Neural crest cell (in vitro differentiated cells): ENCODE results near the gene EDEM1. TPM values are rescaled to one million over a fixed set of nuclear protein-coding genes. Genes with fewer than 3 reads are reported as not detected.

Source experiments
- DNase-seq: peaks from one replicate; pipeline ENCODE4 v3.0.0; 2021; ENCODE audit warnings: low read depth, mixed read lengths, low spot score
- H3K27ac Mint-ChIP-seq: one replicate; pipeline ENCODE4 v1.8.0; 2021; ENCODE audit warnings: mild to moderate bottlenecking, mixed read lengths; ENCODE audit not compliant: unreplicated experiment
- H3K27me3 Mint-ChIP-seq: 2 replicates; pipeline ENCODE4 v1.8.0; 2021; ENCODE audit warnings: low read depth, mild to moderate bottlenecking, mixed read lengths
- H3K36me3 Mint-ChIP-seq: 2 replicates; pipeline ENCODE4 v1.8.0; 2021; ENCODE audit warnings: low read depth, mild to moderate bottlenecking, mixed read lengths
- H3K4me1 Mint-ChIP-seq: 2 replicates; pipeline ENCODE4 v1.8.0; 2021; ENCODE audit warnings: mixed read lengths
- H3K4me3 Mint-ChIP-seq: one replicate; pipeline ENCODE4 v1.8.0; 2021; ENCODE audit warnings: mild to moderate bottlenecking, mixed read lengths
- H3K9me3 Mint-ChIP-seq: 2 replicates; pipeline ENCODE4 v1.8.0; 2021; ENCODE audit warnings: mixed read lengths
- total RNA-seq: library from RNA; stranded (reverse); gene quantifications from 2 replicates; pipeline ENCODE4 v1.2.1, GENCODE V29; 2021
- TF ChIP-seq, protein P1 (sequence below): fragments of 200-600 bp; sonication (generic); conservative IDR thresholded peaks from 2 replicates; pipeline ENCODE4 v1.5.0; 2021; ENCODE audit warnings: antibody characterized with exemption, mild to moderate bottlenecking

The EDEM1 gene
- total RNA-seq, 1 donor from 2014 or later = 21.2 TPM

DNA sequence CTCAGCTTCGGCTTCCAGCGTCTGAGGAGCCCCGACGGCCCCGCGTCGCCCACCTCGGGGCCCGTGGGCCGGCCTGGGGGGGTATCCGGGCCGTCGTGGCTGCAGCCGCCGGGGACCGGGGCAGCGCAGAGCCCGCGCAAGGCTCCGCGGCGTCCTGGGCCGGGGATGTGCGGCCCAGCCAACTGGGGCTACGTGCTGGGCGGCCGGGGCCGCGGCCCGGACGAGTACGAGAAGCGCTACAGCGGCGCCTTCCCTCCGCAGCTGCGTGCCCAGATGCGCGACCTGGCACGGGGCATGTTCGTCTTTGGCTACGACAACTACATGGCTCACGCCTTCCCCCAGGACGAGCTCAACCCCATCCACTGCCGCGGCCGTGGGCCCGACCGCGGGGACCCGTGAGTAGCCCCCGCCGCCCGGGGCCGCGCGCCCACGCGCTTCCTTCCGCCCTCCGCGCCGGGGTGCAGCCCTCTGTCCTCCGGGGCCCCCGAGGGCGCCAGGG lies 462 bp downstream of the EDEM1 start:
- H3K36me3 Mint-ChIP-seq = peaks cover 8% of the 10 kb centered on the region
- TF ChIP-seq, protein P1, sequence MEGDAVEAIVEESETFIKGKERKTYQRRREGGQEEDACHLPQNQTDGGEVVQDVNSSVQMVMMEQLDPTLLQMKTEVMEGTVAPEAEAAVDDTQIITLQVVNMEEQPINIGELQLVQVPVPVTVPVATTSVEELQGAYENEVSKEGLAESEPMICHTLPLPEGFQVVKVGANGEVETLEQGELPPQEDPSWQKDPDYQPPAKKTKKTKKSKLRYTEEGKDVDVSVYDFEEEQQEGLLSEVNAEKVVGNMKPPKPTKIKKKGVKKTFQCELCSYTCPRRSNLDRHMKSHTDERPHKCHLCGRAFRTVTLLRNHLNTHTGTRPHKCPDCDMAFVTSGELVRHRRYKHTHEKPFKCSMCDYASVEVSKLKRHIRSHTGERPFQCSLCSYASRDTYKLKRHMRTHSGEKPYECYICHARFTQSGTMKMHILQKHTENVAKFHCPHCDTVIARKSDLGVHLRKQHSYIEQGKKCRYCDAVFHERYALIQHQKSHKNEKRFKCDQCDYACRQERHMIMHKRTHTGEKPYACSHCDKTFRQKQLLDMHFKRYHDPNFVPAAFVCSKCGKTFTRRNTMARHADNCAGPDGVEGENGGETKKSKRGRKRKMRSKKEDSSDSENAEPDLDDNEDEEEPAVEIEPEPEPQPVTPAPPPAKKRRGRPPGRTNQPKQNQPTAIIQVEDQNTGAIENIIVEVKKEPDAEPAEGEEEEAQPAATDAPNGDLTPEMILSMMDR = no peak
- H3K4me1 Mint-ChIP-seq = peaks cover 44% of the 10 kb centered on the region
- H3K4me3 Mint-ChIP-seq = peak overlapping the region; percentile 100
- no peak overlapping the region for H3K27ac Mint-ChIP-seq
- no peaks in the 10 kb centered on the region for H3K9me3 Mint-ChIP-seq
- H3K27me3 Mint-ChIP-seq = no peaks in the 10 kb centered on the region
- peak; percentile 36 for DNase-seq

DNA sequence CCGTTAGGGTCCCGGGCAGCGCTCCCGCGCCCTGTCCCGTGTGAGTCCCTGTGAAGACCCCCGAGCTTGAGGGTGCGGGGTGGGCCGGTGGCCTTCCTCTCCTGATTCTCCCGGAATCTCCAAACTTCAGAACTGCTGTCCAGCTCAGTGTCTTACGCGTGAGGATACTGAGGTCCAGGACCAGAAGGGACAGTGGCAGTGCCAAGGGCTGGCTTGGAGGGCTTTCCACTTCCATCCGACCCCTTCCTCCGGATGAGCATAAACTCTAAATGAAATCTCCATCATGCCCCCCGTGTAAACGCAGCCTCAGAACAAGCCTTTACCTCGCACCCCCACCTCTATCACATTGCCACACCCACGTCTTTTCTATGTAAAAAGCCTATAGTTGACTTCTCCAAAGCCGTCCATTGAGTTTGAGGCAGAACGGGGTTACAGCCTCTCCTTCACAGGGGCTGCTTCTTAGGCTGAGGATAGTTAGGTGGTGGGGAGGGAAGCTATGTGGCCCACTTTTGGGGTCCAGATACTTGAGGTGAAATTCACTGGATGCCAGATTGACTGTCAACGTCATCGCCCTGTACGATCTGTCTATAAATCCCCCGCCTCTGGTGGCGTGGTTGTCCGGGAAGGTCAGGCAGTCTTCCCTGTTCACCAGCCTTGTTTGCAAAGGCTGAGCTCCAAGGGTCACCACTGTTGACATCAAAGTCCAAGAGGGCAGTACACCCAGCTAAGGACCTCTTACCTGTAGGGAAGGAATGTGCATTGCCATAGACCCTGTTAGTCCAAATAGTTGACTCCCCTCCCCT lies 1.1 kb downstream of the EDEM1 start:
- Mint-ChIP-seq H3K9me3 (no peaks in the 10 kb centered on the region), H3K4me1 (peaks cover 44% of the 10 kb centered on the region), H3K36me3 (peaks cover 8% of the 10 kb centered on the region), H3K4me3 (peak overlapping the region; percentile 100), H3K27ac (peak overlapping the region; percentile 5), H3K27me3 (no peaks in the 10 kb centered on the region)
- TF ChIP-seq, protein P1 = no peak
- DNase-seq = peak; percentile 6

DNA sequence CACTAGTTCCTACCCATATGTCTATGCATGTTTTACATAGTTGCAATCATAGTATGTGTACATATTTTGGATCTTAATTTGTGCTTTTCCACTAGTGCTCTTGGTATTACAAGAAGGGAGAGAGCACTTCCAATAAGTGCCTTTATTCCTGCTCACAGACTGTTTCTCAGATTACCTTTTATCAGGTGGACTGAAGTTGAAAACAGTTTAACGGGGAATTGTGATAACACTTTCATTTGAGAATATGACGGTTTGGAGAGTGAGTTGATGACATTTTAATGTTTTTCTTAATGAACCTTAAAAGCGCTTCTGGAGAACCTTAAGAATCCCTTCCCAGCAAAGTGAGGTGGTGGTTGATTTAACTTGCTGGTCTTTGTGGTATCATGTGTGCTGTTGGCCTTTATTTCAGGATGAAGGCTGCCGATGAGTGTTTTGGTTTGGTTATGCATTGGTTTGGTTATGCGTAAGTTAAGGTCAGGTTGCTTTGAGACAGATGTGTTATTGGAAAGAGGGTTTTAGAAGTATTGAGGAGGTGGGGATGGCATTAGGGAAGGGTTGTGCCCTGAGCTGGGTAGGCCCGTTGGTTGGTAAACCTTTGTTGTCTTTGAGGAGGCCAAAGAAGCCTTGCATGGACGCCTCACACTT lies 2.8 kb downstream of the EDEM1 start:
- H3K36me3 Mint-ChIP-seq = peaks cover 11% of the 10 kb centered on the region
- H3K4me3 Mint-ChIP-seq = peak overlapping the region; percentile 76
- no peak for DNase-seq
- no peak overlapping the region for H3K27ac Mint-ChIP-seq
- TF ChIP-seq, protein P1 = no peak
- peaks cover 51% of the 10 kb centered on the region for H3K4me1 Mint-ChIP-seq
- H3K9me3 Mint-ChIP-seq = no peaks in the 10 kb centered on the region
- H3K27me3 Mint-ChIP-seq = no peaks in the 10 kb centered on the region

GRCh38 chr3:5191555-5192304 lies 4.2 kb downstream of the EDEM1 start:
- H3K36me3 Mint-ChIP-seq = peaks cover 13% of the 10 kb centered on the region
- TF ChIP-seq, protein P1 = no peak
- peak overlapping the region; percentile 54 for H3K4me3 Mint-ChIP-seq
- no peak for DNase-seq
- no peaks in the 10 kb centered on the region for H3K27me3 Mint-ChIP-seq
- no peaks in the 10 kb centered on the region for H3K9me3 Mint-ChIP-seq
- H3K4me1 Mint-ChIP-seq = peaks cover 45% of the 10 kb centered on the region
- H3K27ac Mint-ChIP-seq = no peak overlapping the region

- Mint-ChIP-seq H3K9me3 (no peaks in the 10 kb centered on the region), H3K27ac (no peak overlapping the region), H3K4me1 (peaks cover 49% of the 10 kb centered on the region), H3K27me3 (no peaks in the 10 kb centered on the region), H3K36me3 (peaks cover 19% of the 10 kb centered on the region), H3K4me3 (no peak overlapping the region)
- no peak for DNase-seq
- TF ChIP-seq, protein P1 = no peak
Measured at GRCh38 chr3:5192571-5193365, 5.3 kb downstream of the EDEM1 start.
